Testis (tissue), 3 donors: ENCODE measurements around the gene CSRP1. TPM values are rescaled to one million over a fixed set of nuclear protein-coding genes. Genes with fewer than 3 reads are reported as not detected.

Experiments used
- DNase-seq: peaks from one replicate; pipeline ENCODE4 v3.0.0-alpha.2; 2019
- H3K27ac ChIP-seq, 2 donors: fragments of 200-600 bp; sonication (generic); one replicate each; pipeline ENCODE4 v1.5.1; 2019
- H3K27me3 ChIP-seq: fragments of 200-600 bp; sonication (generic); one replicate; pipeline ENCODE4 v1.5.1; 2019
- H3K36me3 ChIP-seq: fragments of 200-600 bp; sonication (generic); one replicate; pipeline ENCODE4 v1.5.1; 2017; ENCODE audit warnings: low read depth; ENCODE audit errors: missing control alignments
- H3K4me1 ChIP-seq: fragments of 200-600 bp; sonication (generic); one replicate; pipeline ENCODE4 v1.5.1; 2019
- H3K4me3 ChIP-seq, 2 donors: fragments of 200-600 bp; sonication (generic); one replicate each; pipeline ENCODE4 v1.5.1; 2017 to 2019
- H3K9me3 ChIP-seq: fragments of 200-600 bp; sonication (generic); one replicate; pipeline ENCODE4 v1.5.1; 2017
- CTCF ChIP-seq, 3 experiments: fragments of 450-650 bp in 2 of 3; fragments of 200-600 bp in 1 of 3; sonication (generic) in 1 of 3; IDR thresholded peaks; one replicate each; pipeline ENCODE4 v1.5.1; 2016 to 2019; ENCODE audit warnings: antibody characterized with exemption in 3 of 3, mild to moderate bottlenecking in 2 of 3, moderate library complexity in 1 of 3
- POLR2A ChIP-seq: fragments of 450-650 bp; IDR thresholded peaks from one replicate; pipeline ENCODE4 v1.6.1; 2017; ENCODE audit warnings: antibody characterized with exemption, mild to moderate bottlenecking, moderate library complexity
- WGBS, 2 donors: methylation state at CpG; one replicate each; pipeline ENCODE4 v1.1.5; 2018; 5-methylcytosine and 5-hydroxymethylcytosine counted together
- intact Hi-C: fragments of 100-400 bp; cut with DNase I; formaldehyde crosslinking; loops from one replicate; pipeline ENCODE4 v1.15.1; 2023; ENCODE audit warnings: low total_unique reads
- polyA plus RNA-seq: library from polyadenylated mRNA; stranded (reverse); fragments of 350-450 nt; fragmentation: Illumina TruSeq; extraction: RNeasy Lipid Tissue Mini Kit (QIAGEN cat#74804); gene quantifications from one replicate; pipeline ENCODE4 v1.2.3, GENCODE V29; 2014; ENCODE audit warnings: low read depth, low replicate concordance; ENCODE audit not compliant: insufficient read depth
- total RNA-seq, 2 donors: library from RNA; depleted of rRNA; stranded (reverse); fragments of >200 nt; gene quantifications; one replicate each; pipeline ENCODE4 v1.2.3, GENCODE V29; 2016

CSRP1 gene
- total and polyA plus RNA-seq, 3 donors from 2014 or later: 103 to 217 (median 123) TPM

- Histone ChIP-seq H3K27me3 (no peaks in the 10 kb centered on the region), H3K4me3 (no peak overlapping the region), H3K9me3 (no peaks in the 10 kb centered on the region), H3K27ac (no peak overlapping the region), H3K4me1 (peaks cover 6% of the 10 kb centered on the region), H3K36me3 (no peaks in the 10 kb centered on the region)
- DNase-seq: no peak
- TF ChIP-seq POLR2A (no peak), CTCF (IDR thresholded peaks at IDR 0.05) (no peak)
- WGBS, 2 donors: 90 to 94% methylated on average over 6 of the region's 6 CpGs
- intact Hi-C loops: no loop called here
Observed at GRCh38 chr1:201433609-201434008, 73.3 kb downstream of the CSRP1 start.

Other genes starting within 250 kb of the CSRP1 start
- gene PKP1, start 223.6 kb downstream of the CSRP1 start, total RNA-seq: under 1 TPM; 0.50 to 0.63 TPM
- gene PKP1, start 223.6 kb downstream of the CSRP1 start, polyA plus RNA-seq: 0.11 TPM
- 1 to 10 TPM in 1 of 2 donors, under 1 TPM in 1; 0.79 to 1.1 TPM for gene TNNT2, start 129.4 kb downstream of the CSRP1 start, total RNA-seq
- 2.7 TPM for gene TNNT2, start 129.4 kb downstream of the CSRP1 start, polyA plus RNA-seq
- gene LAD1, start 107.8 kb downstream of the CSRP1 start, total RNA-seq: under 1 TPM; 0.37 to 0.71 TPM
- 1.2 TPM for gene LAD1, start 107.8 kb downstream of the CSRP1 start, polyA plus RNA-seq
- gene TNNI1, start 85.4 kb downstream of the CSRP1 start, total RNA-seq: under 1 TPM; 0.37 to 0.55 TPM
- gene TNNI1, start 85.4 kb downstream of the CSRP1 start, polyA plus RNA-seq: 36.4 TPM
- 10 to 100 TPM; 22.7 to 23.1 TPM for gene PHLDA3, start 37.9 kb downstream of the CSRP1 start, total RNA-seq
- gene PHLDA3, start 37.9 kb downstream of the CSRP1 start, polyA plus RNA-seq: 24.0 TPM
- gene NAV1, start 32.0 kb upstream of the CSRP1 start, total RNA-seq: 10 to 100 TPM; 52.5 to 56.8 TPM
- gene NAV1, start 32.0 kb upstream of the CSRP1 start, polyA plus RNA-seq: 22.0 TPM